Measurements from ENCODE around the gene C20orf96. TPM values are rescaled to one million over a fixed set of nuclear protein-coding genes. Genes with fewer than 3 reads are reported as not detected.

The C20orf96 gene
- total and polyA plus RNA-seq, 2 of the 4 experiments (the other 2 are of a cell fraction): 2.0 to 9.8 TPM

- no peak overlapping the region for H2BK120ac ChIP-seq (ENCODE audit: low read depth, low read length)
- no peak overlapping the region for H2AK9ac ChIP-seq (replicated peaks; ENCODE audit: low read depth, low read length, poor library complexity)
- CTCF ChIA-PET: interaction anchor here (0.6 kb wide), 1 partner anchor 30 kb away, joined by 7 read pairs; no protein-coding TSS in a partner anchor
- H3K14ac ChIP-seq (replicated peaks; ENCODE audit: low read depth, low read length): no peak overlapping the region
- H3K9me3 ChIP-seq (ENCODE audit: control insufficient read depth, insufficient read depth, low read length): no peaks in the 10 kb centered on the region
- H3K4ac ChIP-seq (ENCODE audit: low read depth, low read length): no peak overlapping the region; the same call in 1 of the 2 replicates
- H3K27ac ChIP-seq (ENCODE audit: insufficient read depth, low read length): no peak overlapping the region
- H3K56ac ChIP-seq (ENCODE audit: extremely low read depth, insufficient read depth, low read length): no peak overlapping the region
- peaks cover 0 to 4% of the 10 kb centered on the region in 2 experiments; a peak in 1 of 4 replicates for H3K79me1 ChIP-seq (ENCODE audit: low read depth in 1 of 2, low read length in 2 of 2)
- peak overlapping the region in 1 of 2 experiments; percentile 28; a peak in 2 of 4 replicates for H4K8ac ChIP-seq (ENCODE audit: low read depth in 2 of 2, low read length in 2 of 2)
- no peaks in the 10 kb centered on the region for H4K20me1 ChIP-seq (ENCODE audit: insufficient read depth, low read length)
- TF ChIP-seq SMC3 (IDR thresholded peaks at IDR 0.05; ENCODE audit: low read depth, low read length) (no peak), CEBPB (IDR thresholded peaks at IDR 0.05; ENCODE audit: low read depth, low read length) (peak; percentile 72)
- in situ Hi-C loops (cut with MboI; ENCODE audit: low sequenced_read_pairs): no loop called here
- no peak for ATAC-seq (ENCODE audit: low read depth)
- H3K18ac ChIP-seq (ENCODE audit: low read depth, low read length): no peak overlapping the region
- no peak overlapping the region for H4K5ac ChIP-seq (ENCODE audit: low read depth, low read length)
- no peak overlapping the region for H2BK20ac ChIP-seq (ENCODE audit: low read depth, low read length)
- POLR2A ChIA-PET (ENCODE audit: unreplicated experiment): interaction anchor here (1.1 kb wide), 1 partner anchor 13 kb away, joined by 5 read pairs; no protein-coding TSS in a partner anchor
- H3K9ac ChIP-seq (ENCODE audit: low read depth, low read length): no peak overlapping the region
- H3K4me2 ChIP-seq (ENCODE audit: low read depth, low read length): no peak overlapping the region
- peaks cover 7% of the 10 kb centered on the region; the same call in 1 of the 2 replicates for H3K9me1 ChIP-seq (ENCODE audit: insufficient read depth, low read length)
- no peak overlapping the region for H3K4me3 ChIP-seq (ENCODE audit: insufficient read depth, low read depth, low read length)
- H2AK5ac ChIP-seq (ENCODE audit: low read depth, low read length): no peak overlapping the region
- intact Hi-C loops (cut with micrococcal nuclease): loop anchor here (2.0 kb wide), 1 partner anchor 14 kb away; the partner anchor contains the start of gene ZCCHC3
- H3K36me3 ChIP-seq (ENCODE audit: control insufficient read depth, insufficient read depth, low read length): no peaks in the 10 kb centered on the region
- no CpG with 5 or more reads among the region's 7 CpGs for WGBS, 2 experiments (ENCODE audit: extremely low coverage in 2 of 2, insufficient read length in 1 of 2)
- no peak overlapping the region for H3K23ac ChIP-seq (ENCODE audit: low read depth, low read length)
- H3K27me3 ChIP-seq (ENCODE audit: control insufficient read depth, insufficient read depth, low read length): no peaks in the 10 kb centered on the region
- H2BK15ac ChIP-seq (ENCODE audit: low read depth, low read length): no peak overlapping the region
- H3K4me1 ChIP-seq (ENCODE audit: control insufficient read depth, insufficient read depth, low read length): peaks cover 9% of the 10 kb centered on the region
- DNase-seq: no peak
- H2BK5ac ChIP-seq (ENCODE audit: low read depth, low read length, poor library complexity, severe bottlenecking): no peak overlapping the region
- BruUV-seq (replicated peaks): no TSS peak
- no peak overlapping the region for H4K91ac ChIP-seq (ENCODE audit: insufficient read depth, low read depth, low read length)
- dilution Hi-C loops (cut with HindIII; ENCODE audit: low sequenced_read_pairs, unreplicated experiment): no loop called here
- peak overlapping the region; percentile 85 for H2AFZ ChIP-seq (replicated peaks; ENCODE audit: low read length, poor library complexity)
Measured at GRCh38 chr20:310645-311044, 20.1 kb upstream of the C20orf96 start.
